HCT116 (cell line): Measurements from ENCODE around the gene SRP68. TPM values are rescaled to one million over a fixed set of nuclear protein-coding genes. Genes with fewer than 3 reads are reported as not detected.

ENCODE experiments used
- ATAC-seq: fragments of 200-7000 bp; cut with Tn5 transposase; 2 replicates; pipeline ENCODE4 v1.9.1; 2020; ENCODE audit warnings: mild to moderate bottlenecking, moderate library complexity
- BruUV-seq: library from RNA; stranded (reverse); fragments of 400-500 nt; replicated peaks from 2 replicates; lab custom pipeline; 2021; lab: Mats Ljungman, UMichigan
- CTCF ChIA-PET: fragments of 300-600 bp; sonication (Branson Sonifier 250); formaldehyde crosslinking; loops from one replicate; lab custom pipeline; 2021; ENCODE audit warnings: antibody characterized with exemption; lab: Charles Lee
- POLR2A ChIA-PET: fragments of 300-600, 350-600 bp; sonication (Branson Sonifier 250); formaldehyde crosslinking; loops from one replicate; lab custom pipeline; 2021; ENCODE audit warnings: antibody characterized with exemption; lab: Charles Lee
- RAD21 ChIA-PET, 2 experiments: fragments of 300-600 bp; sonication (Branson Sonifier 250); formaldehyde crosslinking; loops; one replicate each; lab custom pipeline; 2023; ENCODE audit warnings: low total read pairs in 2 of 2; ENCODE audit not compliant: uncharacterized antibody in 2 of 2, unreplicated experiment in 2 of 2, low non-redundant PET in 1 of 2; lab: Charles Lee
- DNase-seq: peaks from one replicate; pipeline ENCODE4 v3.0.0-alpha.2; 2010; ENCODE audit warnings: low read depth, low spot score
- H2AFZ ChIP-seq: fragments of 200-600 bp; shearing (Covaris generic), sonication (generic); 2 replicates; pipeline ENCODE4 v1.6.1; 2017; ENCODE audit warnings: low read depth, mixed run types, mixed read lengths, antibody characterized with exemption, low read length; ENCODE audit not compliant: poor library complexity, severe bottlenecking
- H3K27ac ChIP-seq: 2 replicates; pipeline ENCODE4 v1.5.1; 2012; ENCODE audit warnings: low read depth, low read length
- H3K27me3 ChIP-seq: fragments of 200-600 bp; sonication (generic); 2 replicates; pipeline ENCODE4 v1.6.1; 2016; ENCODE audit warnings: mixed run types, low read length, mixed read lengths; ENCODE audit not compliant: insufficient read depth
- H3K36me3 ChIP-seq, 2 experiments: fragments of 200-500 bp in 1 of 2; fragments of 200-600 bp in 1 of 2; sonication (Bioruptor generic) in 1 of 2; sonication (generic) in 1 of 2; 2 replicates each; pipeline versions ENCODE4 v1.5.1 to v1.6.1; 2014 to 2016; ENCODE audit warnings: low read length in 2 of 2, inconsistent platforms in 1 of 2, mixed read lengths in 1 of 2, mixed run types in 1 of 2; ENCODE audit not compliant: insufficient read depth in 2 of 2, control insufficient read depth in 1 of 2
- H3K4me1 ChIP-seq, 2 experiments: fragments of 200-600 bp in 1 of 2; sonication (generic) in 1 of 2; 2 replicates each; pipeline versions ENCODE4 v1.5.1 to v1.6.1; 2012 to 2017; ENCODE audit warnings: low read length in 2 of 2, inconsistent platforms in 1 of 2, mild to moderate bottlenecking in 1 of 2, mixed read lengths in 1 of 2, mixed run types in 1 of 2, moderate library complexity in 1 of 2; ENCODE audit not compliant: insufficient read depth in 2 of 2, control insufficient read depth in 1 of 2
- H3K4me2 ChIP-seq: fragments of 200-600 bp; sonication (generic); 2 replicates; pipeline ENCODE4 v1.6.1; 2017; ENCODE audit warnings: mixed run types, low read length, mixed read lengths
- H3K4me3 ChIP-seq, 2 experiments: fragments of 200-600 bp in 1 of 2; sonication (generic) in 1 of 2; replicated peaks in 1 of 2; 2 replicates each; pipeline ENCODE4 v1.5.1; 2011 to 2016; ENCODE audit warnings: low read length in 2 of 2, control low read depth in 1 of 2, low read depth in 1 of 2, mild to moderate bottlenecking in 1 of 2, mixed read lengths in 1 of 2, mixed run types in 1 of 2
- H3K79me2 ChIP-seq: fragments of 200-600 bp; sonication (generic); 2 replicates; pipeline ENCODE4 v1.6.1; 2017; ENCODE audit warnings: mild to moderate bottlenecking, mixed run types, low read length, moderate library complexity, mixed read lengths; ENCODE audit not compliant: insufficient read depth
- H3K9ac ChIP-seq: fragments of 200-600 bp; sonication (generic); 2 replicates; pipeline ENCODE4 v1.6.1; 2016; ENCODE audit warnings: low read length, mixed read lengths
- H3K9me2 ChIP-seq: fragments of 200-600 bp; sonication (generic), shearing (Covaris generic); 2 replicates; pipeline ENCODE4 v1.6.1; 2017; ENCODE audit warnings: mixed run types, mild to moderate bottlenecking, moderate library complexity; ENCODE audit not compliant: insufficient read depth
- H3K9me3 ChIP-seq, 2 experiments: fragments of 200-500 bp in 1 of 2; fragments of 200-600 bp in 1 of 2; sonication (Bioruptor generic) in 1 of 2; sonication (generic) in 1 of 2; 2 replicates each; pipeline ENCODE4 v1.6.1; 2014 to 2017; ENCODE audit warnings: low read length in 2 of 2, mixed read lengths in 2 of 2, inconsistent platforms in 1 of 2, low read depth in 1 of 2, mild to moderate bottlenecking in 1 of 2, mixed run types in 1 of 2, moderate library complexity in 1 of 2; ENCODE audit not compliant: control insufficient read depth in 1 of 2, insufficient read depth in 1 of 2
- H4K20me1 ChIP-seq: fragments of 200-600 bp; sonication (generic), shearing (Covaris generic); 2 replicates; pipeline ENCODE4 v1.6.1; 2017; ENCODE audit warnings: mixed run types, mild to moderate bottlenecking, moderate library complexity; ENCODE audit not compliant: insufficient read depth
- ATF3 ChIP-seq: IDR thresholded peaks from 2 replicates; pipeline ENCODE4 v1.6.1; 2012
- CBX3 ChIP-seq: IDR thresholded peaks from 2 replicates; pipeline ENCODE4 v1.6.1; 2012; ENCODE audit warnings: low read depth
- CEBPB ChIP-seq: IDR thresholded peaks from 2 replicates; pipeline ENCODE4 v1.6.1; 2012; ENCODE audit warnings: low read depth
- ELF1 ChIP-seq: IDR thresholded peaks from 2 replicates; pipeline ENCODE4 v1.6.1; 2012; ENCODE audit warnings: low read depth, borderline replicate concordance
- FOSL1 ChIP-seq: IDR thresholded peaks from 2 replicates; pipeline ENCODE4 v1.6.1; 2012; ENCODE audit warnings: low read depth
- JUND ChIP-seq: IDR thresholded peaks from 2 replicates; pipeline ENCODE4 v1.6.1; 2012
- MAX ChIP-seq: IDR thresholded peaks from 2 replicates; pipeline ENCODE4 v1.6.1; 2012
- POLR2A ChIP-seq: IDR thresholded peaks from 2 replicates; pipeline ENCODE4 v1.7.0; 2011; ENCODE audit warnings: borderline replicate concordance; ENCODE audit not compliant: insufficient read depth, insufficient read length; ENCODE audit errors: extremely low read depth
- POLR2AphosphoS5 ChIP-seq: IDR thresholded peaks from 2 replicates; pipeline ENCODE4 v1.6.1; 2011; ENCODE audit warnings: mild to moderate bottlenecking, low read depth, low read length, moderate library complexity
- RAD21 ChIP-seq: IDR thresholded peaks from 2 replicates; pipeline ENCODE4 v1.6.1; 2012; ENCODE audit warnings: low read depth, mild to moderate bottlenecking
- REST ChIP-seq: IDR thresholded peaks from 2 replicates; pipeline ENCODE4 v1.6.1; 2012; ENCODE audit warnings: low read depth
- YY1 ChIP-seq: IDR thresholded peaks from 2 replicates; pipeline ENCODE4 v1.6.1; 2011; ENCODE audit warnings: low read length, low read depth, moderate library complexity, mild to moderate bottlenecking; ENCODE audit not compliant: insufficient replicate concordance; ENCODE audit errors: extremely low read depth
- ZFX ChIP-seq: fragments of 450-650 bp; IDR thresholded peaks from 2 replicates; pipeline ENCODE4 v1.6.1; 2017
- ZNF274 ChIP-seq: fragments of 200-500 bp; sonication (Bioruptor generic); IDR thresholded peaks from 2 replicates; pipeline ENCODE4 v1.6.1; 2014; ENCODE audit warnings: mild to moderate bottlenecking, low read depth, low read length, inconsistent platforms
- intact Hi-C: fragments of 100-400 bp; cut with micrococcal nuclease; formaldehyde crosslinking; loops from 2 replicates; pipeline ENCODE4 v1.10.0; 2022
- total RNA-seq: library from RNA; stranded (reverse); gene quantifications from one replicate; pipeline ENCODE4 v1.2.1, GENCODE V29; 2021; ENCODE audit not compliant: unreplicated experiment

The SRP68 gene
- total RNA-seq, 1 experiment from 2014 or later: 152 TPM

- H3K36me3 ChIP-seq: peaks cover 30 to 33% of the 10 kb centered on the region in 2 experiments; a peak in 3 of 4 replicates
- POLR2A ChIA-PET: no interaction called here
- intact Hi-C loops: loop anchor here (5.0 kb wide), 1 partner anchor 170 kb away; no protein-coding TSS in a partner anchor
Measured at GRCh38 chr17:76011951-76012350, 60.4 kb downstream of the SRP68 start.

GRCh38 chr17:76009969-76010661, 62.2 kb downstream of the SRP68 start:
- ChIA-PET CTCF (interaction anchor here (1.1 to 1.8 kb wide), 3 partner anchors 10 to 105 kb away, joined by 3 to 8 read pairs (median 4); partner anchors contain the start of gene CDK3), POLR2A (interaction anchor here (1.1 kb wide), 1 partner anchor 19 kb away, joined by 3 read pairs; no protein-coding TSS in a partner anchor)
- no peak for TF ChIP-seq CBX3
- TF ChIP-seq ZFX: no peak
- TF ChIP-seq REST: no peak
- TF ChIP-seq YY1: no peak
- TF ChIP-seq CEBPB: no peak
- no peak for TF ChIP-seq RAD21
- TF ChIP-seq ELF1: no peak
- TF ChIP-seq ATF3: no peak
- no peak for TF ChIP-seq MAX

More at GRCh38 chr17:76011951-76012350, 60.4 kb downstream of the SRP68 start:
- CTCF ChIA-PET: interaction anchor here (3.0 kb wide), 1 partner anchor 10 kb away, joined by 14 read pairs; the partner anchor contains the start of gene CDK3
- no peak overlapping the region for H3K9ac ChIP-seq
- H3K4me1 ChIP-seq: peaks cover 0 to 3% of the 10 kb centered on the region in 2 experiments; a peak in 1 of 4 replicates
- H3K9me3 ChIP-seq: no peaks in the 10 kb centered on the region
- no peak overlapping the region for H3K4me2 ChIP-seq
- no peaks in the 10 kb centered on the region for H4K20me1 ChIP-seq
- H3K9me2 ChIP-seq: no peaks in the 10 kb centered on the region
- H2AFZ ChIP-seq: no peak overlapping the region
- RAD21 ChIA-PET: no interaction called here
- ATAC-seq (no peak), DNase-seq (no peak)
- H3K4me3 ChIP-seq: no peak overlapping the region
- no peaks in the 10 kb centered on the region for H3K79me2 ChIP-seq
- no peak overlapping the region; the same call in 1 of the 2 replicates for H3K27ac ChIP-seq
- no TSS peak for BruUV-seq
- H3K27me3 ChIP-seq: no peaks in the 10 kb centered on the region
- TF ChIP-seq YY1 (no peak), ZNF274 (no peak), ZFX (no peak), FOSL1 (no peak), JUND (no peak), POLR2A (no peak), POLR2AphosphoS5 (no peak)

More at GRCh38 chr17:76009969-76010661, 62.2 kb downstream of the SRP68 start:
- no peak overlapping the region; the same call in 1 of the 2 replicates for H3K27ac ChIP-seq
- H2AFZ ChIP-seq: no peak overlapping the region
- no peaks in the 10 kb centered on the region for H3K9me2 ChIP-seq
- DNase-seq (no peak), ATAC-seq (no peak)
- H3K27me3 ChIP-seq: no peaks in the 10 kb centered on the region
- no peak overlapping the region for H3K4me2 ChIP-seq
- no peaks in the 10 kb centered on the region for H4K20me1 ChIP-seq
- H3K36me3 ChIP-seq: peaks cover 32% of the 10 kb centered on the region in 2 experiments; a peak in 3 of 4 replicates
- no TSS peak for BruUV-seq
- no peaks in the 10 kb centered on the region for H3K79me2 ChIP-seq
- peaks cover 0 to 12% of the 10 kb centered on the region in 2 experiments; a peak in 2 of 4 replicates for H3K4me1 ChIP-seq
- H3K9ac ChIP-seq: no peak overlapping the region
- intact Hi-C loops: loop anchor here (5.0 kb wide), 1 partner anchor 172 kb away; no protein-coding TSS in a partner anchor
- RAD21 ChIA-PET: interaction anchor here in 1 of 2 experiments (0.9 kb wide), 1 partner anchor 270 kb away, joined by 3 read pairs; no protein-coding TSS in a partner anchor
- H3K4me3 ChIP-seq: no peak overlapping the region
- H3K9me3 ChIP-seq: no peaks in the 10 kb centered on the region
